GM18502 (cell line): ENCODE measurements around the gene RPL27.
"Not testable (repeated sequence)": the region's sequence is repeated elsewhere in the genome, so short reads cannot be mapped to it uniquely, and the experiment has no call there.

ENCODE experiments used
- ATAC-seq: cut with Tn5 transposase; IDR thresholded peaks from one replicate; pipeline ENCODE4 v1.9.1; 2021; ENCODE audit warnings: mild to moderate bottlenecking; ENCODE audit not compliant: unreplicated experiment, poor library complexity

RPL27 gene

DNA sequence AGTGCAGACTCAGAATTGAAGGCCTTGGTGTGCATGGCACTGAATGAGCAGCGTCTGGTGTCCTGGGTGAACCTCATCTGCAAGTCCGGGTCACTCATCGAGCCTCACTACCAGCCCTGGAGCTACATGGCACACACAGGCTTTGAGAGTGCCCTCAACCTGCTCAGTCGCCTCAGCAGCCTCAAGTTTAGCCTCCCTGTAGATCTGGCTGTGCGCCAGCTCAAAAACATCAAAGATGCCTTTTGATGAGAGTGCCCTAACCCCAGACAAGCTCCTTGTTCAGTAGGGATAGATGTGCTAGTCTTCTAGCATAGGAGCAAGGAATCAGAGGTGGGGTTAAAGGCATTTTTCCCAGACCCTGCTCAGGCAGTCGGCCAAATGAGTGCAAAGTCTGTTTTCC is 6.7 kb upstream of the RPL27 start:
- no peak for ATAC-seq

DNA sequence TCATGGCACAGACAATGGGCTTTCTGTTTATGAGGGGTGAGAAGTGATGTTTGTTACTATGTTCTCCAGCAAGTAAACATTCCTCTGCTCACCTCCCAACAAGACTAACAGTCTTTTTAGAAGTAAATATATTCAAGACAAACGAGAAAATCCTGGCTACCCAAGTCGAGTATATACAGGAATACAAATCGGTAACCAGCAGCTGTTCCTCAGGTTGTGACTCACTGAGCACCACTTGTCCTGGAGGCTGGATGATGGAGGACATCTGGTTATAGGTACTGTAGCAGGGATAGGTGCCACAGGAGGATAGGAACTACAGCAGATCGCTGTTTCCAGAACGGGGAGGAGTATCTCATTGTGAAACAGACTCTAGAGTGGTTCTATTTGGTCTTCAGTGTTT is 5.3 kb upstream of the RPL27 start:
- ATAC-seq: no peak

DNA sequence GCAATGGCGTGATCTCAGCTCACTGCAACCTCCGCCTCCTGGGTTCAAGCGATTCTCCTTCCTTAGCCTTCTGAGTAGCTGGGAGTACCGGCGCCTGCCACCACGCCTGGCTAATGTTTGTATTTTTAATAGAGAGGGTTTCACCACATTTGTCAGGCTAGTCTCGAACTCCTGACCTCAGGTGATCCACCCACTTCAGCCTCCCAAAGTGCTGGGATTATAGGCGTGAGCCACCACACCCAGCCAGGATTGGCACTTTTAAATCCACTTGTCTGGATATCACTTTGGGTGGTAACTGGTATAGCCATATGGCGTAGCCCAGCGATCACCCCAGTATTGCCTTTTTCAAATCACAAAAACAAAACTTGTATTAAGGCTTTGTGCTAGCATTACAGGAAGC is 4.3 kb upstream of the RPL27 start:
- ATAC-seq: not testable (repeated sequence)

DNA sequence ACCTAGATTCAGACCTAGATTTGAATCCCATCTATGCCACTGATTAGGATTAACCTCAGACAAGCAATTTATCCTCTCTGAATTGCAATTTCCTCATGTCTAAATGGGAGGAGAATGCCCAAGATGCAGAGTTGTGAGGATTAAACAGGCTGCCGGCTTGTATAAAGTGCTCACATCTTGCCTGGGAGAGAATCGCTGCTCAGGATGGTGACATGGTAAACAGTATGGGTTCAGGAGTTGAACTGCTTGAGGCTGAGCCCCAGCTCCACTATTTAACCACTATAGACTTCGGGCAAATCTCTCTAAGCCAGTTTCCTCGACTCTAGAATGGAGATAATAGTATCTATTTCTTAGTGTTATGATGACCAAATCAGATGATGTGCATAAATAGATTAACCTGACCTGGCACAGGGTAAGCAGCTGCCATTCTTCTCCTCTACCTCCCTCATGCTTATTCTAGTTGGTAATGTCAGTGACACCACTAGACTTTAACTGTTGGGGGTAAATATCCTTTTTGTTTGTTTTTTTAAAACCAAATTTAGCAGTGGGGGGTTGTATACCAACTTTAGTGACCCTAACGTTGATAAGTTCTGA is 732 bp upstream of the RPL27 start:
- ATAC-seq: no peak

DNA sequence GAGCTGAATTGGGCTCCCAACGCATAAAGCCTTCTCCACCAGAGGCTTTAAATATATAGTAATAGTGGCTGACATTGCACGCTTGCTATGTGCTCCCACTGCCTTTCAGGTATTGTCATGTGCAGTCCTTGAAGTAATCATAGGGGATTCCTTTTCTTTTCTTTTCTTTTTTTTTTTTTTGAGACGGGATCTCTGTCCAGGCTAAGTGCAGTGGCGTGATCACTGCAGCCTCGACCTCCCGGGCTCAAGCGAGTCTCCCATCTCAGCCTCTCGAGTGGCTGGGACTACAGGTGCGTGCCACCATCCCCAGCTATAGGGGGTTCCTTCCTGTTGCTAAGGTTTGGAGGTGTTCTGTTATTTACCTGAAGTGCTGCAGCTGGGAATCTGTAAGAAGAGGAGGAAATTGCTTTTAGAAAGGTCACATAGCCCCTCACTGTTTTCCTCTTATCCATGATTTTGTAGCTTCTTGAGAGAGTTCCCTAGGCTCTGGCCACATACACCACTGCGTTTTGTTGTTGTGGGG is 845 bp downstream of the RPL27 start:
- no peak for ATAC-seq

DNA sequence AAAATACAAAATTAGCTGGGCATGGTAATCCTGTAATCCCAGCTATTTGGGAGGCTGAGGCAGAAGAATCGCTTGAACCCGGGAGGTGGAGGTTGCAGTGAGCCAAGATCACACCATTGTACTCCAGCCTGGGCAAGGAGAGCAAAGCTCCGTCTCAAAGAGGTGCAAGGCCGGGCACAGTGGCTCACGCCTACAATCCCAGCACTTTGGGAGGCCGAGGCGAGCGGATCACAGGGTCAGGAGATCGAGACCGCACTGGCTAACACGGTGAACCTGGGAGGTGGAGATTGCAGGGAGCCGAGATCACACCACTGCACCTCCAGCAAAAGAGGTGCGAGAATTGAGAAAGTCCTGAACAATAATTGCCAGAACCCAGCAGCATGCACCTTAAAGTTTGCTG is 2.7 kb downstream of the RPL27 start:
- not testable (repeated sequence) for ATAC-seq

DNA sequence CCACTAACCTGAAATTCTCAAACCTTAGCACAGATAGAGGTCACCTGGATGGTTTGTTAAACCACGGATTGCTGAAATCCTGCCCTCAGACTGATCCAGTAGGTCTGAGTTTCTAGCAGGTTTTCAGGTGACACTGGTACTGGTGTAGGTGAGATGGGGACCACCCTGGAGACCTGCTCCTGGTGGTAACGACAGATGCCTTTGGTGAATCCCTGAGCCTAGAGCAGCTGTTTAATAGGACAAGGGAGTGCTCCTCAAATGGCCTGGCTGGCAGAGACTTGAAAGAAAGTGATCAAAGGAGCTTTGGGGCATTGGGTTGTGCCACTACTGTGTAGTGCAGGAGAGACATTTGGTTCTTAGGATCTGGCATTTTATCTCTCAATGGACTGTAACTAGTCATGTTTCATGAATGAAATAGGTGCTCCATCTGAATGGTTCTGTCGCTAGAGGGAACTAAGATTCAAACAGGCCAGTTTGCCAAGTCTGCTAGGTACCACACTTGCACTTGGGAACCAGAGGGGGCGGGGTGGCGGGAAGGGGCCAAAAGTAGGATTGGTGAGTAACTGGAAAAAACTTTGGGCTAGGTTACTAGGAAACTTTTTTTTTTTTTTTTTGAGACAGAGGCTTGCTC is 5.4 kb downstream of the RPL27 start:
- ATAC-seq: no peak

DNA sequence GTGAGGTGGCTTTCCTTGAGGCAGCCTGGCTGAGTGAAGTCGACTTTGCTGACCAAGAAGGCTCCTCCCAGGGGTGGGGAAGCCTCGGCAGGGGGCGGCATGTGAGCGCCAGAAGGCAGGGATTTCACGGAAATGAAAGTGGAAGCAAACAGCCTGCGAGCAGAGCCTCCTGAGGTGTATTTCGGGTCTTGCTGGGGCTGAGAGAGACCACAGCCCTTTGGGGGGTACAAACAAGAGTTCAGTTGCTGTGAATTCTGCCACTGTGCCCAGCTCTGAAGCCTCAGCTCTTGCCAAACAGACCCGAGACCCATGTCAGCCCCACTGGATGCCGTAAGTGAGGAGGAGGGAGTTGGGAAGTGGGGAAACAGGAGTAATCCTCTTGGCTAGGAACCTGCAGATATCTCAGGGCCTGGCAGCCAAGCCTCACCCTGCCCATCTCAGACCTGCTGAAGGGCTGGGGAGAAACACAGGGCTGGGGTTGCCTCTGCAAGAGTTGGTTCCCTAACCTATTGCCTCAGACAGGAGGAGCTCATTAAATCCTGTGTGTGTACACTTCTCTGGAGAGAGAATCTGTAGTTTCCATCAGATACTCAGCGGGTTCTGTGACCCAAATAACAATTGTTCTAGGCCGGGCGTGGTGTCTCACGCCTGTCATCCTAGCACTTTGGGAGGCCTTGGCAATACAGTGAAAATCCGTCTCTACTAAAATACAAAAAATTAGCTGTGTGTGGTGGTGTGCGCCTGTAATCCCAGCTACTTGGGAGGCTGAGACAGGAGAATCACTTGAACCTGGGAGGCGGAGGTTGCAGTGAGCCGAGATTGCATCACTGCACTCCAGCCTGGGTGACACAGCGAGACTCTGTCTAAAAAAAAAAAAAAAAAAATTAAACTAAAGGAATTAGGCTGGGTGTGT is 8.7 kb downstream of the RPL27 start, which contains the start of gene IFI35:
IFI35 (plus strand) TSS at position 146 of the 913 bp plus-strand sequence; CDS start at position 310, 164 bp downstream.
- ATAC-seq: peak; percentile 69

DNA sequence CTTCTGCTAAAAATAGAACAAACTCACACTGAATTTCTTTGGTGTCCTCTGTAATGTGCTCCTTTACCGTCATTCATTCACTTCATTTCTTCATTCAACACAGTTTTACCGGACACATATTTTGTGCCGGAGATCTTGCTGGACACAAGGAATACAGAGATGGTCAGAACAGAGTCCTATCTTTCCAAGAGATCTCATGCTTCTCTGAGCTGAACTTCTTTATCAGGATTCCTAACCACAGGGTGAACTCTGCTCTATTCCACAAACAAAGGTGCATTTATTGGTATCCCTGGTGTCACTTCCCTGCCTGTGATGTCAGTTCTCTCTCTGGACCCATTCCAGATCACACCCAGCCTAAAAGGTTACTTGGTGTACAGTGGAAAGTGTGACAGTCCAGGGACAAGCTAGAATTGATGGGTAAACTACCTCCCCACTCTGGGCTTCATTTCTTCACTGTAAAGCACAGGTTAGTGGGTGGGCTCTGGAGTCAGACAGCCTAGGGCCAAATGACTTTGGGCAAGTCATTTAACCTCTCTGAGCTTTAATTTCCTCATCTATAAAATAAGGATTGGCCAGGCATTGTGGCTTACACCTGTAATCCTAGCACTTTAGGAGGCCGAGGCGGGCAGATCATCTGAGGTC is 12.6 kb downstream of the RPL27 start:
- ATAC-seq: no peak

DNA sequence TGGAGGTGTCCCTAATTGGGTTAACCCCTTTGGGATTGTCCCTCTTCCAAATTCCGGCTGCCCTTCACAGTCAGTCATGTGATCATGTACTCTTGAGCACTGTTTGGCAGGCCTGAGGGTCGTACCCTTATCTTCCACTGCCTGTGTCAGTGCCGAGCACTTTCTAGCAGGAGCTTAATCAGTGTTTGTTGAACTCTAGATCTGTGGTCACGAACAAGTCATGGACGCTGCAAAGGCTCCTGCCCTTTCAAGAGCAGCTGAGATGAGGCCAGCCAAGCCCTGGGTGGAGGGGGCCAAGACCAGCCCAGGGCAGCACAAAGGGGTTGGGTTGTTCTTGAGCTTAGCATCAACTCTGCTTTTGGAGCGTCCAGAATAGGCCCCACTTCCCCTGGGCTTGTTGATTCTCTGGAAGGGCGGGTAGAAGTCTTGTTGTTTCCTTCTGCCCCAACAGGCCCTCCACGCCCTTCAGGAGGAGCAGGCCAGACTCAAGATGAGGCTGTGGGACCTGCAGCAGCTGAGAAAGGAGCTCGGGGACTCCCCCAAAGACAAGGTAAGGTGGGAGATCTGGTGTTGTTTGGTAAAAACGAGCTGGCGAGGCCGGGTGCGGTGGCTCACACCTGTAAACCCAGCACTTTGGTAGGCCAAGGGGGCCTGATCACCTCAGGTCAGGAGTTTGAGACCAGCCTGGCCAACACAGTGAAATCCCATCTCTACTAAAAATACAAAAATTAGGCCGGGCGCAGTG is 13.7 kb downstream of the RPL27 start:
- no peak for ATAC-seq

DNA sequence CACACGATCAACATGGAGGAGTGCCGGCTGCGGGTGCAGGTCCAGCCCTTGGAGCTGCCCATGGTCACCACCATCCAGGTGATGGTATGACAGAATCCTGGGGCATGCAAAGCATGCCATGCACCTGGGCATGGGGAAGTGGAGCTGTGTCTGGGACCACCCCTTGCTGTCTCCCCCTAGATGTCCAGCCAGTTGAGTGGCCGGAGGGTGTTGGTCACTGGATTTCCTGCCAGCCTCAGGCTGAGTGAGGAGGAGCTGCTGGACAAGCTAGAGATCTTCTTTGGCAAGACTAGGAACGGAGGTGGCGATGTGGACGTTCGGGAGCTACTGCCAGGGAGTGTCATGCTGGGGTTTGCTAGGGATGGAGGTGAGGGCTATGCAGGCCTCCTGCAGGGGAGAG is 15.1 kb downstream of the RPL27 start:
- ATAC-seq: no peak

DNA sequence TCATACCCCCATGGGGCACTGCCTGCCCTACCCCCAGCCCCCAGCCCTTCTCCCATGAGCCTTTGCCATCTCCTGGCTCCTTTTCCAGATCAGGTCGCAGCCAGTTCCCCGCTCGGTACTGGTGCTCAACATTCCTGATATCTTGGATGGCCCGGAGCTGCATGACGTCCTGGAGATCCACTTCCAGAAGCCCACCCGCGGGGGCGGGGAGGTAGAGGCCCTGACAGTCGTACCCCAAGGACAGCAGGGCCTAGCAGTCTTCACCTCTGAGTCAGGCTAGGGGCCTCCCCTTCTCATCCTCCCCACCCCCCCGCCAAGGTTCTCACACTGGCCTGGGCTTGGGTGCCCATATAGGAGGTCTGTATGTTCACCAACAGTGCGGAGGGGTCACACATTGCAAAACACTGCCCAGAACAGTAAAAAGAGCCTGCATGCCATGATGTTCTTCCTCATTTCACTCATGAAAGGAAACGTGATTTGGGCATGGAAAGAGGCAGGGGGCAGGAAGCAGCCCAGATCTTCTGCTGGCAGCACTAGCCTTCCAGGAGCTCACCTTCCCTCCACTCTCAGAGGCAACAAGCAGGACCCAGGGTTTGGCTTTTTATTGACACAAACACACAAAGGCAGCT is 15.9 kb downstream of the RPL27 start:
- no peak for ATAC-seq

DNA sequence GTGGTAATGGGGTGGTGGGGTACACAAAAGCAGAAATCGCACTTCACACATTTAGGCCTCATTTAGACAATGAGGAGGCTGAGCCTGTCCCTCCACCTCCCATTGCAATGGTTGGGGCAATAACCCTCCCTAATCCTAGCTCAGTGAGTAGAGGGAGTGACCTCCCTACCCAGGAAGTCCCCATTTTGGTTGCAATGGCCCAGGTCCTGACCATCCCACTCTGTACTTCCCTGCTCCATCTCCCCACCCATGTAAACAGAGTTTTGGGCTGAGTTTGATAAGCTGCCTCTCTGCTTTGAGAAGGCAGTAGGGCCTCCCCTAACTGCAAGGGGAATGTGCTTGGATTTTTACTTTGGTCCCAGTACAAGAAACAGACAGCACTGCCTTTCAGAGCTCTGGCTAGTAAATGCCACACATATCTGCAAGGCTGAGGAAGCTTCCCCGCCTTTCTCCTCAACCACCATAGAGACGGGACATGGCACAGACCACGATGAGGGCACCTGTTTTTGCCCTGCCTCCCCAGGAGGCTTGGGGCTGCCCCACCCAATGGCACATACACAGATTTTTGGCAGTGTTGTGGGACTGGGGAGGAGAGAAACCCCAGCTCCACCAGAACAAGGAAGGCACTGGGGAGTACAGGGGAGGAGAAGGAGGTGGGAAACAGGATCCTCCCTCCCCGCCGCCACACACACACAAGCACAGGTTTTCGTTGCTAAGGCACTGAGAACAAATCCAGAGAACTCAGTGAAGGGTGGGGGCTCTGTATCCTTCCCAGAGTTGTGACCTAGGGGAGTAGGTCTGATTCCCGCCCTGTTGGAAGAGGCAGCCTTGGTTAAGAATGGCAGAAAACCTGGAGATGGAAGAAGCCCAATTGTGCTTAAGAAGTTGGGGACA is 16.7 kb downstream of the RPL27 start:
- no peak for ATAC-seq

DNA sequence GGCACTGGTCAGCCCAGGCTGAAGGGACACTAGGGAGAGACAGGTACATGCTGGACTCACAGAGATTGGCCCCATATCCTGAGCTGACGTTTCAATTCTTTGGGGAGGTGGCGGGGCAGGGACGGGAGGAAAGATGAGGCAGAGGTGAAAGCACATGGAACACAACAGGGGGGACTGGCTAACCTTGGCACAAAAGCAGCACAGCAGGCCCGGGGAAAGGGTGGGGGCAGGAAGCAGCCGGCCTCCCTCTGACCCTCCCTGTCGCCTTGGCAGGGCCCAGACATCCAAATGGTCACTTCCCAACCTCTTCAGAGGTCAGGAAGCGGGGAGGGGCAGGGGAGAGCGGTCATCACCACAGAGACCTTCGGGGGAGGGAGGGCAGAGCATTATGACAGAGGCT is 17.4 kb downstream of the RPL27 start:
- ATAC-seq: no peak

DNA sequence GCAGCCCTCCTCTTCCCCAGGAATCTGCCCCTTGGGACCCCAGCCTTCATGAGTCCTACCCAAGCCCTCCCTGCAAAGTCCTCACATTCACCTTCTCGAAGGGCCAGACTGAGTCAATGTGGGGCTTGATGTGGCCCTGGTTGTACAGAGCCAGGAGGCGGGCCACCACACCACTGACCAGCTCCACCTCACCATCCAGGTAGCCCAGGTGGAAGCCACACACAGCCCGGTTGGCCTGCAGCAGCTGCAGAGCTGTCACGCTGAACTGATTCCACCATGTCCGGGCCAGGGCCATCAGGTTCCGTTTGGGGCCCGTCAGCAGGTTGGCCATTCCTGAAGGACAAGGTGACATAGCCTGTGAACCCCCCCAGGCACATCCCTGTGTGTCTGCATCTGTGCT is 18.0 kb downstream of the RPL27 start:
- ATAC-seq: no peak

DNA sequence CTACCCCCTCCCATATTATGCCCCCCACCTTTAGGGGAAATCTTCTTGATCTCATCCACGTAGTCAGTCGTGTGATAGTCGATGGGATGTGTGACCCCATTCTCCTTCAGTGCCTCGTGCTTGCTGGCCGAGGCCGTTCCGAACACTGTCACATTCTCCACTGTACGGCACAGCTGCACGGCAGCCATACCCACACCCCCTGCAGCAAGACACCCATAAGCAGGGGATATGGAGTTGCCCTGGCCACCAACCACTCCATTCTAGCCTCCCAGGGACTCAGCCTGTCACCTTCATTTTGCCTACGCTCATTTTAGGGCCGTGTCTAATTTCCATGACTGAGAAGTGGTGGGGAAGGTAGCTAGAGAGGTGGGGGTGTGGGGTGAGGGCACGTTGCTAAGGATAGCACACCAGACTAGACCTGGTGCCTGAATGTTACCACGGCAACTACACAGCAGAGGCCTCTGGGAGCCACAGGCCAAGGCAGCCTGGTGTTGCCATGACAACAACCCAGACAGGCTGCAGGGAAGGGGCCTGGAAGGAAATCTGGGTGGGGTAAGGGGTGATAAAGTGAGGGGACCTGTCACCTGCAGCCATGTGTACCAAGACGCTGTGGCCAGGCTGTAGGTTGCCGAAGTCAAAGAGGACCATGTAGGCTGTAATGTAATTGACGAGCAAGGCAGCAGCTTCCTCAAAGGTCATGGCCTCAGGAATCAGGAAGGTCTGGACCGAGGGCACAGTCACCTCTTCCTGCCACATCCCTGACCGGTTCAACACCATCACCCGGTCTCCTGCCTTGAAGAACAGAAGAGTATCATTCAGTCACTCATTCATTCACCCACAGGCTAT is 20.0 kb downstream of the RPL27 start:
- no peak for ATAC-seq

DNA sequence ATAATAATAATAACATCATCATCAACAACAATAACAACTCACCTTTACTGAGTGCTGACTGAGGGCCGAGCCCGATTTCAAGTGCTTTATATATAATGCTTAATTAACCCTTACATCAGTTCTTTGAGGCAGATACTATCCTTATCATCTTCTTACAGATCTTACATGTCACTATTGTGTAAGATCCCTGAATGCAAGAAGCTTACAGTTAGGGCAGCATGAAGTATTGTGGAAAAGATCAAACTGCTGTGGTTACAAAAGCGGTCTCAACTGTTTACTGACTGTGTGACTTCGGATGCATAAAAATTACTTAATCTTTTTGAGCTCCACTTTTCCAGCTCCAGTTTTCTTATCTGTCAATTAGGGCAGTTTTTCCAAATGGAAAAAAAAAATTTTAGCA is 20.7 kb downstream of the RPL27 start:
- ATAC-seq: no peak

DNA sequence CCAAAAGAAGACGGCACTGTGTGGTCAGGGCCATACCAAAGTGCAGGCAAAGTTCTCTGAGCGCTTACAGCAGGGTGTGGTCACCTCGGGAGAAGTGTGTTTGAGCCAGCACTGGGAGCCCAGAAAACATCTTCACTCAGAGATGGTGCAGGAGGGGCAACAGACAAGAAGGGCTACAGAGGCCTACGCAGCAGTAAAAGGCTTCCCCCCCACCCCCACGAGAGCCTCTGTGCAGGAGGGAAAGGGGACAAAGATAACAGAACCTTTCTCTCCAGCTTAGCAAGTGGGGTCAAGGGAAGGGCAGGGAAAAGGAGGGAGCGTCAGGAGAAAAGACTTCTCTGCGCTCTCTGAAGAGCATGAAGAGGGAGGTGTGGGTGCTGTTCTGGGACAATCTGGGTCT is 21.2 kb downstream of the RPL27 start:
- ATAC-seq: no peak
